Thyroid gland (tissue), 4 donors: ENCODE results near the gene CDH4. TPM values are rescaled to one million over a fixed set of nuclear protein-coding genes. Genes with fewer than 3 reads are reported as not detected.

Experiments used
- DNase-seq, 2 donors: peaks; one replicate each; pipeline ENCODE4 v3.0.0-alpha.2; 2019
- H3K27ac ChIP-seq, 3 donors: fragments of 200-600 bp; sonication (generic); 1 replicate in 2 of 3; 2 replicates in 1 of 3; pipeline ENCODE4 v1.5.1; 2016 to 2019; ENCODE audit warnings: mild to moderate bottlenecking in 1 of 3, moderate library complexity in 1 of 3
- H3K27me3 ChIP-seq: fragments of 200-600 bp; sonication (generic); one replicate; pipeline ENCODE4 v1.5.1; 2019
- H3K36me3 ChIP-seq, 2 donors: fragments of 200-600 bp; sonication (generic); one replicate each; pipeline ENCODE4 v1.5.1; 2016 to 2019
- H3K4me1 ChIP-seq, 2 donors: fragments of 200-600 bp; sonication (generic); one replicate each; pipeline ENCODE4 v1.5.1; 2017 to 2019
- H3K4me3 ChIP-seq, 3 donors: fragments of 200-600 bp; sonication (generic); replicated peaks in 1 of 3; 1 replicate in 2 of 3; 2 replicates in 1 of 3; pipeline ENCODE4 v1.5.1; 2016; ENCODE audit warnings: mild to moderate bottlenecking in 1 of 3
- H3K9me3 ChIP-seq: fragments of 200-600 bp; sonication (generic); one replicate; pipeline ENCODE4 v1.5.1; 2017
- CTCF ChIP-seq, 6 experiments: fragments of 200-600 bp in 3 of 6; fragments of 450-650 bp in 3 of 6; sonication (generic) in 3 of 6; IDR thresholded peaks; one replicate each; pipeline ENCODE4 v1.5.1; 2016 to 2019; ENCODE audit warnings: antibody characterized with exemption in 6 of 6, mild to moderate bottlenecking in 2 of 6, inconsistent platforms in 1 of 6, moderate library complexity in 1 of 6
- POLR2A ChIP-seq, 2 donors: fragments of 450-650 bp; IDR thresholded peaks; one replicate each; pipeline ENCODE4 v1.6.1; 2017; ENCODE audit warnings: antibody characterized with exemption in 2 of 2, mild to moderate bottlenecking in 2 of 2, moderate library complexity in 1 of 2
- WGBS, 2 donors: methylation state at CpG; one replicate each; pipeline ENCODE4 v1.1.5; 2017; 5-methylcytosine and 5-hydroxymethylcytosine counted together
- intact Hi-C: fragments of 100-400 bp; cut with DNase I; formaldehyde crosslinking; loops from one replicate; pipeline ENCODE4 v1.15.1; 2023
- total RNA-seq, 4 donors: library from RNA; depleted of rRNA; stranded (reverse); fragments of >200 nt; gene quantifications; one replicate each; pipeline ENCODE4 v1.2.3, GENCODE V29; 2016

The CDH4 gene
- total RNA-seq, 4 donors from 2014 or later: 0.22 to 0.29 (median 0.29) TPM; not detected in 1

DNA sequence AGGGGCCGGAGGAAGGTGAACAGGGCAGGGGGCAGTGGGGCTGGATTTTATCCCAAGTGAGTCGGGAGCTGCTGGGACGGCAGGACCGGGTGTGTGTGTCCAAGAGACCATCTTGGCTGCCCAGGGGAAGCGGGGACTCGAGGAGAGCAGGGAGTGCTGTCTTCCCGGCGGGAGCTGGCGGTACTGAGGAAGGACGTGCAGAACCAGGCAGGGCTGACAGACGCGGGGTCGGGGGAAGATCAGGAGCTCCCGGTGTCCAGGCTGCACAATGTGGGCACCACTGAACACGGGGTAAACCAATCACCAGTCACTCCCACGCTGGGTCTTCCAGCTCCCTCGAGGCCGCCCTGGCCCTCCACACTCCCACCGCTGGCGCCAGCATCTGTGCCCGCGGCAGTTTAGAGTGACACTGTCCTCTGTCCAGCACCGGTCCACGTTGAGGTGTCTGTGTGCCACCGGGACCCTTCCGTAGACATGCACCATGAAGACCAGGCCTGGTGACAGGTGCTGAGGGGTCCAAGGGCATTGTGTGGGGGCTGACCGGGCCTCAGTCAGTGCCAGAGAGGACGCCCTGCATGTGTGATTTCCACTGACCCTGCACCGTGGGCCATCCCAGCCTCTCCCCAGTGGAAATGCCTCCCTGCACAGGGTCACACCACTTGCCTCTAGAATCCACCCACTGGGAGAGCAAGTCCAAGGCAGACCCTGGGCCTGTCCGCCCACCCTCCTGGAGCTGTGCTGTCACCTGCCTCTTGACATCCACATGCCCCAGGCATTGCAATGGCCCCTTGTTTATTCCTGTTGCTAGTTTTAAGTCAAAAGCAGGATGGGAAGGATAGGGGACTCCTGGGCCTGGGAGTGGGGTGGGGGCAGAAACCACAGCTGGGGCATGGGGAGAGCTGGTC, 411.7 kb downstream of the CDH4 start:
- Histone ChIP-seq H3K4me3 (no peak overlapping the region), H3K36me3 (no peaks in the 10 kb centered on the region), H3K4me1 (no peaks in the 10 kb centered on the region), H3K27me3 (no peaks in the 10 kb centered on the region), H3K9me3 (no peaks in the 10 kb centered on the region), H3K27ac (no peak overlapping the region)
- no peak for TF ChIP-seq CTCF (IDR thresholded peaks at IDR 0.05)
- no peak for TF ChIP-seq POLR2A (IDR thresholded peaks at IDR 0.05)
- WGBS, 2 donors: 84 to 86% methylated on average over 27 to 29 of the region's 30 CpGs
- intact Hi-C loops: no loop called here
- no peak for DNase-seq

- H3K9me3 ChIP-seq: no peaks in the 10 kb centered on the region
- DNase-seq: no peak
- H3K4me3 ChIP-seq: no peak overlapping the region
- WGBS, 2 donors: 65 to 74% methylated on average over 12 to 19 of the region's 20 CpGs
- TF ChIP-seq CTCF (IDR thresholded peaks at IDR 0.05) (no peak), POLR2A (IDR thresholded peaks at IDR 0.05) (no peak)
- H3K27me3 ChIP-seq: no peaks in the 10 kb centered on the region
- no peaks in the 10 kb centered on the region for H3K4me1 ChIP-seq
- no peak overlapping the region for H3K27ac ChIP-seq
- no peaks in the 10 kb centered on the region for H3K36me3 ChIP-seq
- intact Hi-C loops: no loop called here
Measured at GRCh38 chr20:61664556-61665320, 412.7 kb downstream of the CDH4 start.

DNA sequence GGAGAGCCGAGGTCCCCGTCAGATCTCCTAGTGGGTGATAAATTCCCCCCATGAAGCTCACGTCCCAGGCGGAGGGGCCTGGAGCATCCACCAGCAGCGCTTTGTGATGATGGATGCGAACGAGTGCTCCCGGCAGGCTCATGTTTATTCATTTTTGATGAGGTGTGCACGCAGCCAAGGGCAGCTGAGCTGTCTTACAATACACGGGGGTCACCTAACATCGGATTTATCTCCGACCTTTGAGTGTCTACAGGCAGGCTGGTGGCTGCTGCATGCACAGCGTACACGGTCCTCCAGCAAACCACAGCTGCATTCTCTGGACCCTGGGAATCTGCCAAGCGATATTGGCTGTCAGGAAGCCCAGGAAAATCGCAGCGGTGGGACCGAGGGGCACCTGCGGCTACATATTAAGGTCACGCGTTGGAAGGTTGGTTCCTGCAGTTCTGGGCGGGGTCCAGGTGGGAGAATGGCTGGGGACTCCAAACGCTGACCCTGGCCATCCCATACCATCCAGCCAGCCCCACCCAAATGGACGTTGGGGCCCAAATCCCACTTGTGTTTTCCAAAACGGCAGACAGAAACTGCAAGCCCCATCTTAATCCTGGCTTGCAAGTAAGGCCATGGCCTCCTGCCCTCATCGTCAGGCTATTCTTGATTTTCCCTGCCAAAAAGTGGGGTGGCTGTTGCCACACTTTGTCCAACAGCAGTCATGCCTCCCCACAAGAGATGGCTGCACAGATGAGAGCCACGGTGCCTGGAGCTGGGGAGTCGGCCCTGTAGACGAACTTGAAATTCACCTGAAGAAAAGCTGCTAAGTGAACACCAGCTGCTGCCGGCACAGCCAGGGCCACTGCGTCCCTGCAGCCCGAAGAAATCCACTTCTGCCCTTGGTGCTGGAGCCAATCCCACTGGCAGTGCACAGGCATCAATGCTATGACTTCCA, 413.7 kb downstream of the CDH4 start:
- no peak for DNase-seq
- WGBS, 2 donors: 80 to 84% methylated on average over 23 to 32 of the region's 32 CpGs
- Histone ChIP-seq H3K4me1 (no peaks in the 10 kb centered on the region), H3K36me3 (no peaks in the 10 kb centered on the region), H3K27ac (no peak overlapping the region), H3K27me3 (no peaks in the 10 kb centered on the region), H3K9me3 (no peaks in the 10 kb centered on the region), H3K4me3 (no peak overlapping the region)
- intact Hi-C loops: no loop called here
- TF ChIP-seq CTCF (IDR thresholded peaks at IDR 0.05): no peak
- no peak for TF ChIP-seq POLR2A (IDR thresholded peaks at IDR 0.05)

GRCh38 chr20:61666471-61666832, 414.4 kb downstream of the CDH4 start:
- TF ChIP-seq POLR2A (IDR thresholded peaks at IDR 0.05) (no peak), CTCF (IDR thresholded peaks at IDR 0.05) (no peak)
- H3K27ac ChIP-seq: no peak overlapping the region
- no peaks in the 10 kb centered on the region for H3K4me1 ChIP-seq
- intact Hi-C loops: no loop called here
- no peak overlapping the region for H3K4me3 ChIP-seq
- no peaks in the 10 kb centered on the region for H3K36me3 ChIP-seq
- no peak for DNase-seq
- H3K9me3 ChIP-seq: no peaks in the 10 kb centered on the region
- WGBS, 2 donors: 63 to 80% methylated on average over 3 to 6 of the region's 9 CpGs
- no peaks in the 10 kb centered on the region for H3K27me3 ChIP-seq
